GM21786 (cell line): Measurements from ENCODE around the gene ZIC5.

Experiments used
- ATAC-seq: cut with Tn5 transposase; IDR thresholded peaks from one replicate; pipeline ENCODE4 v1.9.1; 2021; ENCODE audit not compliant: unreplicated experiment

The ZIC5 gene

DNA sequence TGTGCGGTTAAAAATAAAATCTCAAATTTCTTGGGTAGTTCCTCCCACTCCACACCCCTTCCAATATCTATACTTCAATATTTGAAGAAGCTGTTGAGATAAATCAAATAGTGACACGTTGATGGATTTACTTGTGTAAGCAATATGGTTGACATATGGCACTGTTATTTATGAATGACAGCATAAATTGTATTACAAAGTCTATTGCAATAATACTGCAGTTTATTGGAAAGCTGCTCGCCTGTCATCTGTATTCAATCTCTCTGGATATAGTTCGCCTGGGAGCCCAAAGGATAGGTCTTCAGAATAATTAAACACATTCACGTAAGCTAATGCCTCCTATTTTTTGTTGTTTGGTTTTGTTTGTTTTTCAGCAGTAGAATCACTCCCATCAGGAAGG, 5.0 kb upstream of the ZIC5 start:
- ATAC-seq = no peak

DNA sequence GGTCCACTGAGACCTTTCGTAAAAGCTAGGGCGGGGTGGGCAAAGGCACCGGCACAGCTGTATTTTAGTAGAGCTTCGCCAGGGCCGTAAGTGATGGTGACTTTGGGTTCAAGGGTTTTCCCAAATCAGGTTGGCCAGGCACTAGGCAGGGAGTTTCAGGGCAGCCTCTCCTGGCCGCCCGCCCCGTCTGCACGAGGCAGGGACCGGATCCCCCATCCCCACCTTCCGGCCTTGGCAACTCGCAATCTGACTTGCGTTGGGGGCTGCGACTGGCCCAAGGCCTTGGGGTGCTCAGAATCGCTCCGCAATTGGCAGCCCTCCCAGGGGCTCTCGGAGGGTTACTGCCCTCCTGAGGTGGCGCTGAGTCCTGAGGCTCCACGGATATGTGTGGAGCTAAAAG, 4.1 kb upstream of the ZIC5 start:
- no peak for ATAC-seq

DNA sequence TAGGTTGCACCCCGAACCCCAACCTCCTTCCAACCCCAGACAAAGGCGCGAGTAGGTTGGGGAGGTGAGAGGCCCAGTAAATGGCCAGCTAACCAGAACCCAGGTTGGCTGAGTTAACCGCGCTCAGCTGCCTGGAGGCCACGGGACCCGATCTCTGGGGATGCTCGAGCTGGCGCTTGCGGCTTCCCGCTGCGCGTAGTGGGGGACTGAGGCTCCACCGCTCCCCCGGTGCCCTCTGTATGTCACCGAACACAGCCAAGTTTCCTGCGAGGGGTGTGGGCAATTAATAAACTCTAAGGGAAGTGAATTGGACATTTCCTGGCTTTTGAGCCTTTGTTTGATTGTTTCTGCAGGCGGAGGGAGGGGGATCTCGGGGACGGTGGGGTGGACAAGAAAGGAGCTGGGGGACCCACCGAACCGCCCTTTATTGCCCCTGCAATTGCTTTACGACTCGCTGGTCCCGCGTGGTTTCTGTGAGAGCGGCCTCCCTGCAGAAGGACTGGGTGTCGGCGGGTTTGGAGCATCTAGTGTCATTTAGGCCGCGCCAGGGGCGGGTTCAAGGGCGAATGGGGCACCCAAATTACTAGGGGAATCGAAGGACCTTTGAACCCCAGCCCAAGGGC, 3.5 kb upstream of the ZIC5 start:
- no peak for ATAC-seq

DNA sequence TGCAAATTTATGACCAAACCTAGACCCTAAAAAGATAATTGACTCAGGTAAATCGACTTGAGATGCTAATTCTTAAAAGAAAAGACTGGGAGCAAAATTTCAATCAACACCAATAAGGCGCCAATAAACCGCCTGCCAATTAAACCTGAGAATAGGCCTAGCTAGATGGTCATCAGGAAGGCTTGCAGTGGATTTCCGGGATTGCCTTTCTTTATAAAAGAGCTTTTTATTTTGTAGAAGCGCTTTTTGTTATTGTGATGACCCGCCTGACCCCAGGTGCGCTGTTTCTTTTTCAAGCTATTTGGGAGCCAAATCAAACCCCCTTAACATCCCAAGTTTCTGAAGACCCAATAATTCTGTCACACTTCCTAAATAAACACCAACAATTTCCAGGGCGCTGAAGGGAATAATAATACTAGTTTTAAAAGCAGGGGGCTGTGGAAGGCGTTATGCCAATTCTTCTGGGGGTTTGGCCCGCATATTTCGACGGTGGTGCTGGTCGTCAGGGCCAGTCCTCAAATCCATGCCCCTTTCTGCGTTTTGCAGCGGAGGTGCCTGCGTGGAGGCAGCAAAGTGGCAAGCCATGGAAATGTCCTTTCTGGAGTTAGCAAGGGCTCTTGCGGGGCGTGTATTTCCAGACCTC, 2.9 kb upstream of the ZIC5 start:
- no peak for ATAC-seq

DNA sequence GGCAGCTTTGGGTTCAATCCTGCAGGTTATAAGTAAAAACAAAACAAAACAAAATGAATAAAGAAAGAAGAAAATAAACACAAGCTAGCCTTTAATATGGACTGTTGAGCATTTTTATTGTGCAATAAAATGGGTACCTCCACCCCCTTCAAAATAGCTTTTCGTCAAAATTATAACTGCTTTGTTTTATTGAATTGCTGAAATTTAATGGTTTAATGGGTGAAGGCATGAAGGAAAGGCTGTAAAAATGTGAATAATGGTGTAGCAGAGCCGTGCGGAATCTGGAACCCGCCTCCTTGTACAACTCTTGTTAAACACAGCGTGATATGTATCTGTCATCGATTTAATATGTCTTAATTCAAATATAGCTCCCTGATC, 2.2 kb upstream of the ZIC5 start:
- no peak for ATAC-seq

DNA sequence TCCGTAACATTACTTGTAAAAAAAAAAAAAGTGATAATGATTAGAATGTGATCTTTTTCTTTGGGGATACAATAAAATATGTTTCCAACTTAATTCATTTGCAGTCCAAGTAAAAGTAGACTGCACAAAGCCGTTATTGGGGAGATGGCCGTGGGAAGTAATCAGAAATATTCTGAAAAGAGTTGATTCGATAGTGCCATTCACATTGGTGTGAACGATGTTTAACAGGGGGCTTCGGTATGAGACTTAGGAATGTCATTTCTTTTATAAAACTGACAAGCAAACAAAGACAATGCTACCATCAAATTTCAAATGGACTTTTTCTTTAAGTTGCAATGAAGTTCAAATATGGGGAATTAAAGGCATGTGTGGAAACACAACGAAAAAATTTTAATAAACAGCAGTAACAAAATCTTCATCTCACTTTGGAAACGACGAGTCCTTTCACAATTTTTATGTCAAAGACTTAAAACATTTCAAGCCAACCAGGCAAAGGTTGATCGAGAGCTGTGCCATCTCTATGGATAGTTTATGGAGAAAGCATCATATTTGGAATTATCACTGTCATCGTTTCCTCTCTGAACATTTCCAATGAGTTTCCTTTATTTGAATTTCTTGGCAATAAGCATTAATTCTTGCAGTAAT, 1.7 kb upstream of the ZIC5 start:
- ATAC-seq = no peak

DNA sequence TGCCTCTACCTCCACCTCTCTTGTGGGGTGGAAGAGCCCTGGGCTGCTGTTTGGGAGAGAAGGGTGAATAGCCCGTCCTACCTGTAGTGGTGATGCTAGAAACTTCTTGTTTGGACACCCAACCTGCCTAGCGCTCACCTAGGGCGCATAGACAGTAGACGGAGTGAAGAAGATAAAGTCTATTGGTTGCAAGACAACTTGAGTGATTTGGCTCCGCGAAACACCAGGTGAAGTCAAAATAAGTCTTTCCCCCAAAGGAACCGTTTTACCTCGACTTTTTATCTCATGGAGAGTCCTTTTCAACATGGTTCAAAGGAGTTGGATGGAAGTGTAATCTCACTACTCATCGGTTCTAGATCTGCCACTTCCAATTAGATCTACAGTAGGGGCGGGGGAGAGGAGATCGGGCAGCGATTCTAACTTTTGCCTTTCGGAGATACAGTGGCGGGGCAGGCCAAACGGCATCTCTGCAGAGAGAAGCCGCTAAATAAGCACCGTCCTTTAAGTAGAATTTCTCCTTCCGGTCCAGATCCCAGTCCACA, 694 bp upstream of the ZIC5 start:
- no peak for ATAC-seq

DNA sequence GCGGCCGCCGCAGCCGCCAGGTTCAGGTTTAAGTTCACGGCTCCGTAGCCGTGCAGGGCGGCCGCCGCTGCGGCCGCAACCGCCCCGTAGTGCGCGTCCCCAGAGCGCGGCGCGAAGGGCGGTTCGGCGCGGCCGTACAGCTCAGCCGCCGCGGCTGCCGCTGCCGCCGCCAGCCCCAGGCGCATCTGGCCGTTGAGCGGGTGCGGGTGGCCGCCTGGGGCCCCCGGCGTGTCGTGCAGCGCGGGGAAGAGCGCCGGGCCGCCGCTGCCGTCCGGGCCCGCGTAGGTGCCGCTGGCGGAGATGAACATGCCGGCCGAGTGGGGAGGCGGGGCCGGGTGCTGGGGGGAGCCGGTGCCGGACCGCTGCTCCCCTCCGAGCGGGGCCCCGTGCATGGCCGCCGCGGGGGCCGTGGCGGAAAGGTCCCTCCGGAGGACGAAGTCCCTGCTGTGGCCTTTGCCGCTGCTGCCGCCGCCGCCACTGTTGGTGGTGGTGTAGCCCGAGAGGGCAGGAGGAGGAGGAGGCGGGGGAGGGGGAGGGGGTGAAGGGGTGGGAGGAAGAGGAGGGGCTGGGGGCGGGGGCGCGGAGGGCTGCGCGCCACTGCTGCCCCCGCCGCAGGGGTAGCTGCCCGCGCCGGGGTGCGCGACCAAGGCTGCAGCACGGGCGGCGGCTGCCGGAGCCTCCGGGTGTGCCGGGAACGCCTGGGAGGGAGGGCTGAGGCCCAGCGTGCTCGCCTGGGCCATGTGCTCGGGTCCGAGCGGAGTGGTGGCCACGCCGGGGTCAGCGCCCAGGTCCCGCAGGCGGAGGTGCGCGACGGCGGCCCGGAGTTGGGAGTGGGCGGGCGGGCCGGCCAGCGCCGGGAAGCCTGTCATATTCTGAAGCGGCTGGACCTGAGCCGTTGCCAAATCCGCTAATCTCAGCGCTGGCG, 654 bp downstream of the ZIC5 start:
- ATAC-seq = no peak

DNA sequence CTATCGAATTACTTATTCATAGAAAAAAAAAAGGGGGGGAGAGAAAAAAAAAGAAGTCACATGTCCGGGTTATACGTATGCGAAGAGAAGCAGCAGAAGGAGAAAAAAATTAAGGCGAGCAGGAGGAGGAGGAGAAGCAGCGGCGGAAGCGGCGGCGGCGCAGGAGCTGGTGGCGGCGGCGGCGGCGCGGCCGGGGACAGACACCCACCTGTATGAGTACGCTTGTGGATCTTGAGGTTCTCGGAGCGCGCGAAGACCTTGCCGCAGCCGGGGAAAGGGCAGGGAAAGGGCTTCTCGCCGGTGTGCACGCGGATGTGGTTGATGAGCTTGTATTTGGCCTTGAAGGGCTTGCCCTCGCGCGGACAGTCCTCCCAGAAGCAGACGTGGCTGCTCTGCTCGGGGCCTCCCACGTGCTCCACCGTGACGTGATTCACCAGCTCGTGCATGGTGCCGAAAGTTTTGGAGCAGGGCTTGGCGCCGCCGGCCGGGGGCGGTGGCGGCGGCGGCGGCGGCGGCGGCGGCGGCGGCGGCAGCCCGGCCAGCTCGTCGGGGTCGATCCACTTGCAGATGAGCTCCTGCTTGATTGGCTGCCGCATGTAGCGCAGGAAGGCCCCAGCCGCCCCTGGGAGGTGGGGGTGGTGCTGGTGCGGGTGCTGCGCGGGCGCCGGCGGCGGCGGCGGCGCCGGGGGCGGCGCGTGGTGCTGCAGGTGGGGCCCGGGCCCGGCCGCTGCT, 1.5 kb downstream of the ZIC5 start:
- ATAC-seq = no peak

DNA sequence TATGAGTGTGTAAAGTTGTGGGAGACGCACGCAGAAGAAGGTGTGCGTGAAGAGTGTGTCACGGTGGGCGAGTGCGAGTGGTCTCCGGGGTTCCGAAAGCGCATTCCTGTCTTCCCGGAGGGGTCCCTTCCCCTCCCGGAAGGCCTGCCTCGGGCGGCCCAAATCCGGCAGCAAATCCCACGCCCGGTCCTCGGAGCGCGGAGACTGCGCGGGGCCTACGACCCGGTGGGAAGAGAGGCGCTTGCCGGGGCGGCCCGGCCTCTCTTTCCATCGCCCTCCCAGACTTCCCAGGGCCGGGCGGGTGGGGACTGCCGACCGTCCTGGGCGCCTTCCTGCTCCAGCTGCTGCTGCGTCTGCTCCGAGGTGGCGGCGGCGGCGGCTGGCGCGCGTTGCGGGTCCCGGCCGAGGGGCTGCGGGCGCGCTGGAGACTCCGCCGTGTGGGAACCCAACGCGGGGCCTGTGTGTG, 2.1 kb downstream of the ZIC5 start:
- no peak for ATAC-seq

DNA sequence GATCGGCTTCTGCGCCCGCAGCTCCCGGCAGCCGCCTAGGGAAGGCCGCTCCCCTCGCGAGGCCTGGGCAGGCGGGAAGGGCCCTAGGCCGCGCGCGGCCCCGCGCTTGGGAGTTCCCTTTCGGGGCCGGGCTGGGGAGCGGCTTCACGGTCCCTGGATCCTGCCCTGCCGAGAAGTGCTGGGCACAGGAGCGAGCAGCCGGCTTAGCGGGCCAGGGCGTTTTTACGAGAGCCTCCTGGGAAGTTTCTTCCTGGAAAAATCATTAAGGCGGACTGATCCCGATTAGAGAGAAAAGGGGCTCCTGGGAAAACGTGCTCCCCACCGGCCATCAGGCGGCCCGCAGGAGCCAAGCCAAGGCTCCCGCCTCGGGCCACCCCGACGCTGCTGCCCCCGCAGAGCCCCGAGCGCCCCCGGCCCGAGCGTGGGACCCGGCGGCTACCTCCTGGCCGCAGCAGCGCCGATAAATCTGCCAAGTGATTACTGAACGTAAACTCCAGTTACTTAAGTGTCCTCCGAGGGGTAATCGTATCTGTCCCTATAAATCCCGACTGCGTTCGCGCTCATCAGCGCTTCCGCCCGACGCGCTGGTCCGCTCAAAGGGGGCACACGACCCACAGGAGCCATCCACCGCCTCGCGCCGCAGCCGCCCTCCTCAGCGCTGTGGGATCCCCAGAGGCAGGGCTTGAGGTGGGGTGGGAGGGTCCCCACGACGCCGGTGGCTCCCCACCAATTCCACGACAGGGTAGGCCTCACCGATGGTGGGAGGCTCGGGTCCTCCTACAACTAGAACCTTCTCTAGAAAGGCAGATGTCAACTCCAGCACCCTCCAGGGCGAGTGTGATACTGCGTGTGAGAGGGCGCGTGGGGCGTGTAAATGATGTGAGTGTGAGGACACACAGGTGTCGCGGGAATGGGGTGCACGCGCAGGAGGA, 2.8 kb downstream of the ZIC5 start:
- no peak for ATAC-seq

DNA sequence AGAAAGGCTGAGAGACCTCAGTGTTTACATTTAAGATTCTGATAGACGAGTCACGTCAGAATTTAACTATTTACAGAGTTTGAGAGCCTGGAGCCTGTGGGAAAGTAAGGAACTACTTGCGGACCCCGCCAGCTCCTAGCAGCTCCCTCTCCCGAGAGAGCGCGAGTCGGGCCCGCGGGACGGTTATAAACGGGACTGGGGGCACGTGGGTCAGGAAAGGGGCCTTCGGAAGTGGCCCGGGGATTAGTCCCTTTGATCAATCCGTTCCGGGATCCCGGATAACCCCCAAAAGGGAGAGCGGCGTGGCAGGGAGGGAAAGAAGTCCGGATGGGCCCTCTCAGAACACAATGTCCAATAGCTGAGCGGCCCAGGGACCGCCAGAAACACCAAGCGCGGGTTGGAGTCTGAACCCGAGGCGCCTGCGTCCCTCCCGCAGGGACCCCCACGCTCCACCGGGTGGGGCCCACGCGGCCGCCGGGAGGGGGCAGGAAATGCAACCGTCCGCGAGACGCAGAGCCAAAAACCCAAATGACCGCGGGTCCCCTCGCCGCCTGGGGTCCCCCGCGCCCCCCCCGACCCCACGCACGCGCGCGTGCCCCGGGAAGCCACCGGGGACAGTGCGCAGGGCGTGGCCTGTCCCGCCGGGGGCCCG, 3.6 kb downstream of the ZIC5 start:
- ATAC-seq = no peak

DNA sequence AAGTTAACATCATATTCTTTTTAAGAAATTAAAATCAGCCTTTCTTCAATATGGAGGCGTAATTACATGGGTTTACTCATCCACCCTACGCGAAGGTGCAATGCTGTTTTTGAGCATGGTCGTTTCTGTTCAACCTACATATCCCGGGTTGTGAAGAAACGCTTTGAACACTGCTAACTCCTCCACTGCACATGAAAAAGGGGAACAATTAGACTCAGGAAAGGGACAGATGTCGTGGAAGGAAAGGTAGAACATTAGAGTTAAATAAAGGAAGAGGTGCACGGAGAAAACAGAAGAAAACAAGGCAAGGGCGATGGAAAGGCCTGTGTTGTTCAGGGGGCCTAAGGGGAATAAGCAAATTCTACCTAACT, 4.1 kb downstream of the ZIC5 start:
- ATAC-seq = no peak

DNA sequence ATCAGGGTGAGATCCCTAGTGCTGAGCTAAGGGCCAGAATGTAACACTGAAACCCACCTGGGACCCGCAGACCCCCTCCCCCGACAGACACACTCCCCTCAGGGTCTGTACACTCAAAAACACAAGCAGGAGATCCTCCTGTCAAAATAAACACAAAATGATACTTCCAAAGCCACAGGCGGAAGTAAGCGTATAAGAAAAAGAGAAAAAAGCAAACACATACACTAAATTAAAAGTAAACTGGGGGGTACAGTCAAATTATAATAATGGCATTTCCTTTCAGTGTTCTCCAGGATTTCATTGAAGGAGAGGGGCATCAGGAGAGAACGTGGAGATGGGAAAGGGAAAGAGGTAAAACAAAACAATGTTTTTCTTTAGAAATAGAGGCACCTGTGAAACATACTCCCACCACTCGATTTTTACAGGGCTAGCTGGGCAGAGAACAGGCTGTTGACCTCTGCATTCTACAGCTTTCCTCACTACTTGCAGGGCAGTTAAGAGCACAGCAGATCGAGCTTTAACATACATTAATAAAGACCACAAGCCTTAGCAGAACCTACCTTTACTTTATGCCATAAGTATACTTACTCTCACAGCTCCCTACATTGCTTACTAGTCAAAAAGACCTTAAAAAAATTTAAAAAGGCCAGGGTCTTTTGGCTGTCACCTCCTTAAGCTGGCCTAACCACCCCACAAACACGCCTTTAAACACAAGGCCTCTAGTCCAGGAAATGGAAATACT, 5.3 kb downstream of the ZIC5 start:
- no peak for ATAC-seq

DNA sequence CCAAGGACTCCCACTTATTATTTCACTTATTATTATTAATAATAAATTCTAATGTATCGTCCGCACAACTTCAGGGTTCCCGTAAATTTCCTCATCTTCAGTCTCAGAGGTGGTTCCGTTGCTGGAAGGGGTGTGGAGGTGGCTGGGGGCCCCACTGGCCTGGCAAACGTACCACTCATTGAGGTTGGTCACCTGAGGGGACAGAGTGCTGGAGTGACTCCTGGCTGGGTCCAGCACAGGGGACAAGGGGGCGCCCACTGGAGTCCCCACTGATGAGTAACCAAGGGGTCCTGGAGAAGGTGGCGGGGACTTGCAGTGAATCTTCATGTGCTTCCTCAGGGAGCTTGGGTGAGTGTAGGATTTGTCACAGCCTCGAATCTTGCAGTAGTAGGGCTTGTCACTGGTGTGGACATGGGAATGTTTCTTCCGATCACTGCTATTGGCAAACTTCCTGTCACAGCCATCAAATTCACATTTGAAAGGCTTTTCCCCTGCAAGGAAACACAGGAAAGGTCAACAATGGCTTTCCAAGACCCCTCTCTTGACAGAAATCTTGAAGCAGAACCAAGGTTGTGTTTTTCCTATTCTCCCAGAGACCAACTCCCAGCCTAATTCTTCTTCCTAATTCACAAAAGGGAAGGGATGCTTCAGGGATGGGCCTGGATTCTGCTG, 6.1 kb downstream of the ZIC5 start:
- no peak for ATAC-seq

DNA sequence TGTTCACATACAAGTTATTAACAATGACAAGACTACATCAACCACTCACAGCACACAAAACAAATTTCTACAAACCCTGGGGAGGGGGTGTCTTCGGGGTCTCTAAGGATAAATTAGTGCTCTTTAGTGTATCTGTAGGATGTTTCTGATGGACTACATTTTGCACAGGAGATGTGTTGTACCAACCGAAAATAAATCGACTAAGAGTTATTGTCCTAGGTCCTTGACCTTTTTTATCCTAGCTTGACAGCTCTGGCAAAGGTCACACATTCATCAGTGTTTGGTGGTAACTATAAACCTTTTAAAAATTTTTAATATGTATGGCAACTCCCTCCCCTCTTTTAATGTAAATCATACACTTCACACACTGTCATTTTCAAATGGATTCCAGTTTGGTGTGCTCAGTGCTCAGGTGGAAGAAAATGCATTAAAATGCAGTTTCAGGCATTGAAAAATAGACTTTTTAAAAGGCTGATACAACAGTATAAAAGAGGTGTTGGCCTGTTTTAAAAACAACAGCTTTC, 7.7 kb downstream of the ZIC5 start:
- ATAC-seq = no peak

DNA sequence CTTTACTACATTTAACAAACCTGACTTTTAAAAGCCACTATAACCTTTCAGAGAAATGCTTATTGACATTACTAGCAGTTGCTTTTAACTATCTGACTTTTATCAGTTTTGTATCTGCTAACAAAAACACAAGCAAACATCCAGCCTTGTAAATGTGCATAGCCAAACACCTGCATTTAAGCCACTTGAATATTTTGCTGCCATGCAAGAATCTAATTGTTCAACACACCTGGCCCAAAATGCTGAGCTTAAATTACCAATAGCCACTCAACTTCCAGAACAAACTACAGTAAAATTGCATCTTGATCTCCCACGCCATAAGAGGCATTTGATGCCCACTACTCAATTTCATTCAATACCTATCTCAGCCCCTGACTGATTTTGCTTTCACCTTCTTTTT, 9.3 kb downstream of the ZIC5 start:
- ATAC-seq = no peak

DNA sequence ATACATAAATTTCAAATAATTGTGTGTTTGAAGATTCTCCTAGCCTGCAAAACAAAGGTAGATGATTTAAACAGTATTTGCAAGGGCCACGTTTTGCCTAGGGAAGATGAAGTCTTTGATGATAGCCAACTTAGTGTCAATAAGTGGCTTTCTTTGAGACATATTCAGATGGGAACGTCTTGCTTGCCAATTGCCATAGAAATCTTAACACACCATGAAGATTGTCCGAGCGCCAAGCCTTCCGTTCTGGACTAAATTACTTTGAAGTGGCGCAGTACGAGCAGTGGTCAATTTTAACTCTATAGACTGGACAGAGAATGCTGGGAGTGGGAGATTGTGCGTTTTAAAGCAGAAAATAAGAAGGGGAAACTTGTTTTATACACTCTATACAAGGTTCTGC, 9.9 kb downstream of the ZIC5 start:
- ATAC-seq = no peak
